Measurements from ENCODE around the gene FADS2. TPM values are rescaled to one million over a fixed set of nuclear protein-coding genes. Genes with fewer than 3 reads are reported as not detected.
A peak's percentile ranks its signal among the peaks of the same experiment; 100 is the strongest.

The FADS2 gene
- total RNA-seq, 2 experiments from 2014 or later = 131 to 134 TPM

- intact Hi-C loops (cut with micrococcal nuclease) = no loop called here
- Mint-ChIP-seq H3K27ac (no peak overlapping the region), H3K4me3 (no peak overlapping the region), H3K36me3 (ENCODE audit: low read depth) (no peaks in the 10 kb centered on the region), H3K9me3 (no peaks in the 10 kb centered on the region), H3K4me1 (ENCODE audit: low read depth) (peaks cover 4% of the 10 kb centered on the region), H3K27me3 (peaks cover 40% of the 10 kb centered on the region)
- DNase-seq (no peak), ATAC-seq (no peak)
- ChIA-PET CTCF (interaction anchor here (1.3 to 3.1 kb wide), 4 partner anchors 16 to 193 kb away, joined by 4 to 18 read pairs (median 8); no protein-coding TSS in a partner anchor), POLR2A (no interaction called here)
- TF ChIP-seq, protein P1, sequence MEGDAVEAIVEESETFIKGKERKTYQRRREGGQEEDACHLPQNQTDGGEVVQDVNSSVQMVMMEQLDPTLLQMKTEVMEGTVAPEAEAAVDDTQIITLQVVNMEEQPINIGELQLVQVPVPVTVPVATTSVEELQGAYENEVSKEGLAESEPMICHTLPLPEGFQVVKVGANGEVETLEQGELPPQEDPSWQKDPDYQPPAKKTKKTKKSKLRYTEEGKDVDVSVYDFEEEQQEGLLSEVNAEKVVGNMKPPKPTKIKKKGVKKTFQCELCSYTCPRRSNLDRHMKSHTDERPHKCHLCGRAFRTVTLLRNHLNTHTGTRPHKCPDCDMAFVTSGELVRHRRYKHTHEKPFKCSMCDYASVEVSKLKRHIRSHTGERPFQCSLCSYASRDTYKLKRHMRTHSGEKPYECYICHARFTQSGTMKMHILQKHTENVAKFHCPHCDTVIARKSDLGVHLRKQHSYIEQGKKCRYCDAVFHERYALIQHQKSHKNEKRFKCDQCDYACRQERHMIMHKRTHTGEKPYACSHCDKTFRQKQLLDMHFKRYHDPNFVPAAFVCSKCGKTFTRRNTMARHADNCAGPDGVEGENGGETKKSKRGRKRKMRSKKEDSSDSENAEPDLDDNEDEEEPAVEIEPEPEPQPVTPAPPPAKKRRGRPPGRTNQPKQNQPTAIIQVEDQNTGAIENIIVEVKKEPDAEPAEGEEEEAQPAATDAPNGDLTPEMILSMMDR (IDR thresholded peaks at IDR 0.05) = no peak
Measured at GRCh38 chr11:61914471-61915171, 86.5 kb downstream of the FADS2 start.

DNA sequence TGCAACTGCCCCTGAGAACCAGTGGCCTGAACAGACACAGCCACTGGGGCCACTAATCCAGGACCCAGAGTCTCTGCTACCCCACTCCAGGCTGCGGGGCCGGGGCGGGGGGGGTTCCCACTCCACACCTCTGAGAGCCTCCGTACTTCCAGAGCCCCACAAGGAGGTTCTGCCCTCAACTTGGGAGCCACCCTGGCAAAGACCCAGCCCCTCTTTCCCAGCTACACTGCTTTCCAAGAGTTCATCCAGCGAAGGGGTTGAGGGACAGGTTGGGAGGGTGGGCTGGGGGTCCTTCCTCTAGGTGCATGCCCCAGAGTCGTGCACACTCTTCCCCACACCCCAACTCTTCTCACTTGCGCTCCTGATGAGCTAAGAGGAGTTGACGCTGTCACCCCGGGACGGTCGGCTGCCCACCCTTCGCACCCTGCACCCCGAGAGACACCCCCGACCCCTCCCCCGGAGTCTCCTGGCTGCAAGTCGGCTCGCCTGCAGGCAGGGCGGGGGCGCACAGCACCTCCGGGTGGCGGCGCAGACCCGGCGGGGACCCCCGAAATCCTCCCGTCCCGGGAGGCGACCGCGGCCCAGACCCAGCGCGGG is 88.7 kb downstream of the FADS2 start:
- intact Hi-C loops (cut with micrococcal nuclease) = no loop called here
- TF ChIP-seq, protein P1 (IDR thresholded peaks at IDR 0.05) = no peak
- peaks cover 4% of the 10 kb centered on the region for H3K4me1 Mint-ChIP-seq (ENCODE audit: low read depth)
- H3K36me3 Mint-ChIP-seq (ENCODE audit: low read depth) = no peaks in the 10 kb centered on the region
- no peaks in the 10 kb centered on the region for H3K9me3 Mint-ChIP-seq
- ATAC-seq (peak; percentile 11), DNase-seq (no peak)
- H3K27ac Mint-ChIP-seq = no peak overlapping the region
- H3K4me3 Mint-ChIP-seq = peak overlapping the region; percentile 47
- POLR2A ChIA-PET = no interaction called here
- peaks cover 52% of the 10 kb centered on the region for H3K27me3 Mint-ChIP-seq
- CTCF ChIA-PET = interaction anchor here (1.8 to 2.4 kb wide), 2 partner anchors 17 to 31 kb away, joined by 6 to 9 read pairs; no protein-coding TSS in a partner anchor

Small RNA genes within 50 kb of the gene (microRNA-seq; reads per million reads assigned to microRNA genes)
- gene MIR6746 (ENCODE audit: borderline microRNAs expressed, borderline replicate concordance) = not detected

Other genes starting within 250 kb of the FADS2 start
- not detected for gene SYT7, start 247.2 kb upstream of the FADS2 start, total RNA-seq
- gene DAGLA, start 147.9 kb upstream of the FADS2 start, total RNA-seq = under 1 TPM in 1 of 2 experiments, not detected in 1; 0.05 TPM
- 1 to 10 TPM in 1 of 2 experiments, under 1 TPM in 1; 0.97 to 1.6 TPM for gene MYRF, start 75.7 kb upstream of the FADS2 start, total RNA-seq
- gene TMEM258, start 35.7 kb upstream of the FADS2 start, total RNA-seq = 100 to 1,000 TPM; 162 to 170 TPM
- 100 to 1,000 TPM; 109 to 114 TPM for gene FEN1, start 35.4 kb upstream of the FADS2 start, total RNA-seq
- 10 to 100 TPM; 33.9 to 34.4 TPM for gene FADS1, start 11.3 kb upstream of the FADS2 start, total RNA-seq
- 10 to 100 TPM; 10.3 to 13.9 TPM for gene FADS3, start 63.2 kb downstream of the FADS2 start, total RNA-seq
- not detected for gene RAB3IL1, start 89.3 kb downstream of the FADS2 start, total RNA-seq
- under 1 TPM; 0.61 to 0.83 TPM for gene BEST1, start 122.1 kb downstream of the FADS2 start, total RNA-seq
- 100 to 1,000 TPM; 700 to 729 TPM for gene FTH1, start 139.3 kb downstream of the FADS2 start, total RNA-seq

Measured in activated CD8-positive, alpha-beta T cell treated with anti-CD3 and anti-CD28 coated beads for 36 hours (primary cell).